ENCODE results near the gene E2F6. TPM values are rescaled to one million over a fixed set of nuclear protein-coding genes. Genes with fewer than 3 reads are reported as not detected.
A peak's percentile ranks its signal among the peaks of the same experiment; 100 is the strongest.

Gene E2F6
- total RNA-seq, 4 donors from 2014 or later, result 6.3 to 10.2 (median 6.8) TPM

- H3K36me3 ChIP-seq, result no peaks in the 10 kb centered on the region
- no peak overlapping the region for H3K4me3 ChIP-seq
- no peak overlapping the region for H3K27ac ChIP-seq
- peak in 1 of 3 donors; percentile 66 for DNase-seq
- no peaks in the 10 kb centered on the region for H3K4me1 ChIP-seq
- no peaks in the 10 kb centered on the region for H3K27me3 ChIP-seq
- TF ChIP-seq POLR2A (IDR thresholded peaks at IDR 0.05) (no peak), CTCF (IDR thresholded peaks at IDR 0.05) (no peak)
- no peaks in the 10 kb centered on the region for H3K9me3 ChIP-seq
Measured at GRCh38 chr2:11498543-11499034, 32.6 kb upstream of the E2F6 start.

- Histone ChIP-seq H3K36me3 (no peaks in the 10 kb centered on the region), H3K27ac (no peak overlapping the region), H3K27me3 (no peaks in the 10 kb centered on the region), H3K4me3 (no peak overlapping the region), H3K9me3 (no peaks in the 10 kb centered on the region), H3K4me1 (no peaks in the 10 kb centered on the region)
- TF ChIP-seq CTCF (IDR thresholded peaks at IDR 0.05), result no peak
- no peak for TF ChIP-seq POLR2A (IDR thresholded peaks at IDR 0.05)
- no peak for DNase-seq
Measured at GRCh38 chr2:11495844-11496681, 30.1 kb upstream of the E2F6 start.

GRCh38 chr2:11494310-11494709, 28.3 kb upstream of the E2F6 start:
- TF ChIP-seq CTCF (IDR thresholded peaks at IDR 0.05) (no peak), POLR2A (IDR thresholded peaks at IDR 0.05) (no peak)
- no peak overlapping the region for H3K4me3 ChIP-seq
- H3K36me3 ChIP-seq, result no peaks in the 10 kb centered on the region
- H3K27me3 ChIP-seq, result no peaks in the 10 kb centered on the region
- no peaks in the 10 kb centered on the region for H3K9me3 ChIP-seq
- H3K27ac ChIP-seq, result no peak overlapping the region
- DNase-seq, result no peak
- no peaks in the 10 kb centered on the region for H3K4me1 ChIP-seq

- H3K4me3 ChIP-seq, result no peak overlapping the region
- H3K27ac ChIP-seq, result no peak overlapping the region
- H3K4me1 ChIP-seq, result no peaks in the 10 kb centered on the region
- H3K36me3 ChIP-seq, result no peaks in the 10 kb centered on the region
- TF ChIP-seq POLR2A (IDR thresholded peaks at IDR 0.05) (no peak), CTCF (IDR thresholded peaks at IDR 0.05) (no peak)
- no peak for DNase-seq
- H3K27me3 ChIP-seq, result no peaks in the 10 kb centered on the region
- H3K9me3 ChIP-seq, result no peaks in the 10 kb centered on the region
Measured at GRCh38 chr2:11493282-11493681, 27.3 kb upstream of the E2F6 start.

GRCh38 chr2:11492720-11493119, 26.8 kb upstream of the E2F6 start:
- Histone ChIP-seq H3K4me3 (no peak overlapping the region), H3K36me3 (no peaks in the 10 kb centered on the region), H3K27ac (no peak overlapping the region), H3K4me1 (no peaks in the 10 kb centered on the region), H3K9me3 (no peaks in the 10 kb centered on the region), H3K27me3 (no peaks in the 10 kb centered on the region)
- DNase-seq, result no peak
- no peak for TF ChIP-seq CTCF (IDR thresholded peaks at IDR 0.05)
- TF ChIP-seq POLR2A (IDR thresholded peaks at IDR 0.05), result no peak
